GM18861 (cell line): ENCODE measurements around the gene NAPG.
"Not testable (repeated sequence)": the region's sequence is repeated elsewhere in the genome, so short reads cannot be mapped to it uniquely, and the experiment has no call there.

Source experiments
- ATAC-seq: cut with Tn5 transposase; IDR thresholded peaks from one replicate; pipeline ENCODE4 v1.9.1; 2021; ENCODE audit not compliant: unreplicated experiment

NAPG gene

DNA sequence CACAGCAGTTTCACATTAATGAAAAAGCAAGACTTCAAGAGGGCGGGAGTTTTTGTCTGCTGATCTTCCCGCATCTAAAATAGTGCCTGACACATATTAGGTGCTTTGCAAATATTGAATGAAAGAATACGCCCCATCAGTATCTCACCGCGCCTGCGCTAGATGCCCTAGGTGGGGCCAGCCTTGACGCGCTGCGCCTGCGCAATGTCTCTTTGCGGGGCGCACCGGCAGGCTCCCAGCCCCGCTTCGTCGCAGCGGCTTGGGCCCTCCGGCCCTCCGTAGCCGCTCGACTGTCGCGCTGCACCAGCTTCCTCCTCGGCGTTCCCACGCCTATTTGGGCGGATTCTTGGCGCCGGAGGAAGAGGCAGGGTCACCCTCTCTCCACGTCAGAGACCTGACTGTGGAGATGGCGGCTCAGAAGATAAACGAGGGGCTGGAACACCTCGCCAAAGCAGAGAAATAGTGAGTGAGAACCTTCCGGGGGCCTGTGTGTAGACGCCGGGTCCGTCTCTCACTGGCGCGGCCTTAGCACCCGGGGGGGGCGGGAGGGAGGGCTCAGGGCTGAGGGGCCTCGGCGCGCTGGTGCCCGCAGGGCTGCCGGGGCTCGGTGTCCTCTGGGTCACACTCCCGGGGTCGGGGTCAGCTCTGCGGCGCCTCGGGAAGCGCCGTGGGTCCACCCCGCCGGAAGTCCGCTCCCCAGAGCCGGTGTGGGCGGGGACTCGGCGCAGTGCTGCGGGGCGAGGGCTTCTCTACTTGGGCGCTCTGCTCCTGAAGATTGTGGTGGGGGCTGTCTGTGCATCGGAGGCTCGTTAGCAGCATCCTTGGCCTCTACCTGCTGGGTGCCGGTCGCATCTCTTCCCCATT, at the start of gene NAPG:
NAPG (plus strand) TSS at position 331 of the 864 bp plus-strand sequence; CDS start at position 407, 76 bp downstream.
- peak; percentile 88 for ATAC-seq

DNA sequence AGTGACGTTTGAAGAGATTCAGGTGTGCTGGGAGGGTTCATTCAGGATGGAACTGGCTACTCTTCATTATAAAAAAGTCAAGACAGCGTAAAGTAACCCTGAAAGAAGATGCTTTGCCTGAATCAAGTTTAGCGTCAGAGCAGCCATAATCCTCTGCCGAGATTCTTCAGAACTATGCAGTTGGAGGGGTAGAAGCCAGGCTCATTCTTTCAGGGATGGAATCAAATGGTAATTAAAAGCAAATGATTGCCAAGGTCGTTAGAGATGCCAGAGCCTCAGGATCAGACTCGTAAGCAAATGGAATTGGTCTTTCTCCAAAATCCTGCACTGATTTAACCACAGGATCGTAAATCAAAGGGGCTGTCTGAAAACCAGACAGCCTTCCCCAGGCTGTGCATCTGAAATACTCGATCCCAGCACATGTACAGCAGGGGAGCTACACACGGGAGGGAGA, 49.5 kb upstream of the NAPG start:
- no peak for ATAC-seq

GRCh38 chr18:10477121-10477862, 48.5 kb upstream of the NAPG start:
- no peak for ATAC-seq

GRCh38 chr18:10477863-10478260, 48.0 kb upstream of the NAPG start:
- ATAC-seq: no peak

- ATAC-seq: no peak
Observed at GRCh38 chr18:10481831-10482230, 44.0 kb upstream of the NAPG start.

DNA sequence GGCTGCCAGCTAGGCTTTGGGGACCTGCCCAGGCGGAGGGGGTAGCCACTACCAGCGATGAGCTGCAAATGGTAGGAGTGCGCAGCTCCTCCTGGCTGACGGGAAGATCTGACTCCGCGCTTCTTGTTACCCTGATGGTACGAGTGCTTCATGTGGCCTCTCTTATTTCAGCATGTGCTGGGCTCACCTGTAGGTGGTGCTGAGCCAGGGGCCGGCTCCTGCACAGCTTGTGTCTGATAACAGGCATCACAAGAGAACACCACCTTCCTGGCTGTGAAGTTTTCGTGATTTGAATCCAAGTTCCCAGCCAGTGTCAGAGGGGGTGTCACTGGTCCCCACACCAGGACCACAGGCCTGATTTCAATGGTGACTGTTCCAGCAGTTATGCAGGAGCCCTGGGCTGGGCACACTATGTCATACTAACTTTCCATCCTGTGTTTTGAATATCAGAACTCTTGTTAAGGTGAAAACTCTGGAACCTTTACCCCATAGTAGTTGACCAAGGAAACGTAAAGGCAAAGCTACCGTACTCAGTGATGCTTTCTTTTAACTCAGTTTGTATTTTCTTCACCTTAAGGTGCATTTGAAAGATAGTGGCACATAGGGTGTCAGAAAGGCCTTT, 43.4 kb upstream of the NAPG start:
- ATAC-seq: no peak

DNA sequence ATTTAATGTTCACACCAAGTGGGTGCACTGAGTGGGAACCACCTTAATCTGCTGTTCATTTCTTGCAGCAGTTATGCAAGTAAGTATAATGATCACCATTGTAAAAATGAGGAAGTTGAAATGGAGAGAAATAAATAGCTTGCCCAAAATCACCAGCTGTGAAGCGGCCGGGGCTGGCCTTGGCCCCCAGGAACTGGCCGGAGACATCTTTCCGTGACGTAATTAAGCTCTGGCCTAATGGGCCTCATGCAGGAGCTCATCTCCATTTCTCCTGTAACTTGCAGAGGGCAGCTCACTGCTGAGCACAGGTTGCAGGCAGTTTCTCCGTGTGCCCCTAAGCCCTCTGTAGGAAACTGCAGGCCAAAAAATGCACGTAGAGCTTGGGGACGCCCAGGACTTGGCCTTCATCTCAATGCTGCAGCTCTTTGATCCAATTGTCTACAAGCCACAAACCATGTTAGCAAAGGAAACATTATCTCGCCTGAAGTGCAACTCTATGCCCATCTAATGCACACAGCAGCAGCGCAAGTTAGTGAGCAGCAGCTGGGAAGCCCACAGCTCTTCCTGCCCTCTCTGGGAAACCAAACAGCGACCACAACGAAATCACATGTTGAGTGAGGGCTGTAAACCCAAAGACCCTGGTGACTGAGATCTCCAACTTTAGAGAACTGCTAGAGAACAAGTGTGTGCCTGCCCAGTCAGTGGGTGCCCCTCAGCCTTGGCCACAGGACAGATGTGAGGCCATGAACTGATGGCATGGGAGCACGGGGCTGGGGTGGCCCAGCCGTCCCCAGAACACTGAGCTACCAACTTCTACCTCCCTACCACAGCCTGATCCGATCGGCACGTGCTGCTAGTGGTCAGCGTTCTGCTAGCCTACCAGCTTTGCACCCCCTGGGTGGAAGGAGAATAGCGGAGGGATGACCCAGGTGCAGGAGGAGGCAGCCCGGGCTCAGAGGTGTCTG, 42.6 kb upstream of the NAPG start:
- ATAC-seq: peak; percentile 88

GRCh38 chr18:10485475-10485874, 40.4 kb upstream of the NAPG start:
- ATAC-seq: no peak

GRCh38 chr18:10486362-10486761, 39.5 kb upstream of the NAPG start:
- ATAC-seq: no peak

- ATAC-seq: no peak
Observed at GRCh38 chr18:10487154-10487553, 38.7 kb upstream of the NAPG start.

DNA sequence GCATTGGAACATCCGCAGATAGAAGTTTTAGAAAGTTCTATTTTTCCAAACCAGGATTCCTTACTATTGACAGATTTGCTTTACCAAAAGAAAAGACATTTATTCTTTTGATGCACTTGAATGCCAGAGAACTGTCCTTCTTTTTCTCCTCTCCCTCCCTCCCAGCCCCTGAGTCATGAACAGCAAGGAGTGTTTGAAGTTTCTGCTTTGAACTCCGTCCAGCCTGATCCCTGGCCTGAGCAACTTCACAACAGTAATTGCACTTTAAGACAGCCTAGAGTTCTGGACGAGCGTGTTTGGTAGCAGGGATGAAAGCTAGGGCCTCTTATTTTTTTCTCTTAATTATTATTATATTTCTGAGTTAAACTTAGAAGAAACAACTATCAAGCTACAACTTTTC, 37.8 kb upstream of the NAPG start:
- no peak for ATAC-seq

GRCh38 chr18:10490401-10491165, 35.2 kb upstream of the NAPG start:
- ATAC-seq: peak; percentile 99

DNA sequence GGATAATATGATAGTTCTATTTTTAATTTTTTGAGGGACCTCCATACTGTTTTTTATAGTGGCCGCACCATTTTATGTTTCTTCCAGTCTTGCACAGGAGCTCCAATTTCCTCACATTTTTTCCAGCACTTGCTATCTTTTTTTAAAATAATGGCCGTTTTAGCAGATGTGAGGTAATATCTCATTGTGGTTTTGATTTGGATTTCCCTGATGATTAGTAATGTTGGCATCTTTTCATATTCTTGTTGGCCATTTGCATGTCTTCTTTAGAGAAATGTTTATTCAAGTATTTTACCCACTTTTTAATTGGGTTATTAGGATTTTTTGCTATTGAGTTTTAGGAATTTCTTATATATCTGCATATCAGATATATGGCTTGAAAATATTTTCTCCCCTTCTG, 29.9 kb upstream of the NAPG start:
- no peak for ATAC-seq

DNA sequence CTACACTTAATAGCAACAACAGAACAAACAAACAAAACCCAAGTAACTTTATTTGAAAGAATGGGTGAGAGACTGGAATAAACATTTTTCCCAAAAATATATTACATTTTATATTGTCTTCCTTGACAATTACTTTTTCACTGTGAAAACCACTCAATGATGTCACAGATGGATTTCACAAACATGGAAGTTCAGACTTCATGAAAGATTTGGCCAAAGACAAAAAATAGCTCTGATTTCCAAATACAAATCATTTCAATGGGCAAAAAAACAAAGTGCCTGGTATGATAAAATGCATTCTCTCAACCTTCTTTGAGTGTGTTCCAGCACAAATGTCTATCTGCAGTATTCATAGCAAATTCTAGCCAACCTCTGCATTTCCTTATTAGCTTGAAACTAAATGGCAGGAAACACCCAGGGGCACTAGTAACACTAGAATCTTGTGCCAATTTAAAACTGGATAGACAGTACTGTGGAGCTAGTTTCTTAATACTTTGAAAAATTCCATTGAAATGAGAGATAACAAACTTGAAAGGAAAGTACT, 28.5 kb upstream of the NAPG start:
- ATAC-seq: no peak

DNA sequence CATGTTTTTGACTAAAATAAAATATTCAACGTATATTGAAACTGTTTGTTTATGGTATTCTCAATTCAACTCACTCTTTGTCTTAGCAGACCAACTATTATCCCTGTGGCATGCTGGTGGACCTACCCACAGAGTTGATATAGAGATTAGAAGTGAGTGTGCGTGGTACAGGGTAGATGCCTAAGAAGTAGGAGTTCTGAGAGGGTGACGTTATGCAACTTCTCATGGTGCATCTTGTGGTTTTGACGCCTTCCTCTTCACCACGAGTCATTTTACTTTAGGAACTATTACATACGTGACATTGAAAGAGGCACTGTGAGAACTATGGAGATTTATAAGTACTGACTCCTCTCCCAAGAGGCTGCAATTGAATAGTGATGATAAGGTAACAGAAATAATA, 26.6 kb upstream of the NAPG start:
- ATAC-seq: no peak

DNA sequence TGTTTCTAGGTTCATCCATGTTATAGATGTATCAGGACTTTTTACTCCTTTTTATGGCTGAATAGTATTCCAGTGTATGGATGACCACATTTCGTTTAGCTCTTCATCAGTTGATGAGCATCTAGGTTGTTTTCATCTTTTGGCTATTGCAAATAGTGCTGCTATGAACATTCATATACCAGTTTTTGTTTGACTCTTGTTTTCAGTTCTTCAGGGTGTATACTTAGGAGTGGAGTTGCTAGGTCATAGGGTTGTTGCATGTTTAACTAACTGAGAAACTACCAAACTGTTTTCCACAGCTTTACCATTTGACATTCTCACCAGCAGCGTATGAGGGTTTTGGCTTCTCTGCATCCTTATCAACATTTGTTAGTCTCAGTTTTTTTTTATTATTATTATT, 25.8 kb upstream of the NAPG start:
- no peak for ATAC-seq

DNA sequence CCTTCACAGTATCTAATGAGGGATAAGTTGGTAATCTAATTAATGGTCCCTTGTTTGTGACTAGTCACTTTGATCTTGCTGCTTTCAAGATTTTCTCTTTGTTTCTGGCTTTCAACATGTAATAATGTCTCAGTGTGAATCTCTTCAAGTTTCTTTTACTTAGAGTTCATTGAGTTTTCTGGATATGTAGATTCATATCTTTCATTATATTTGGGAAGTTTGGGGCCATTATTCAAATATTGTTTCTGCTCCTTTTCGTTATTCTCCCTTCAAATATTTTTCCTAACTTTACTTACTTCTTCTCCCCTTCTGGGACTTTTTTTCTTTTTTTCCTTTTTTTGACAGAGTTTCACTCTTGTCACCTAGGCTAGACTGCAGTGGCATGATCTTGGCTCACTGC, 21.1 kb upstream of the NAPG start:
- no peak for ATAC-seq

DNA sequence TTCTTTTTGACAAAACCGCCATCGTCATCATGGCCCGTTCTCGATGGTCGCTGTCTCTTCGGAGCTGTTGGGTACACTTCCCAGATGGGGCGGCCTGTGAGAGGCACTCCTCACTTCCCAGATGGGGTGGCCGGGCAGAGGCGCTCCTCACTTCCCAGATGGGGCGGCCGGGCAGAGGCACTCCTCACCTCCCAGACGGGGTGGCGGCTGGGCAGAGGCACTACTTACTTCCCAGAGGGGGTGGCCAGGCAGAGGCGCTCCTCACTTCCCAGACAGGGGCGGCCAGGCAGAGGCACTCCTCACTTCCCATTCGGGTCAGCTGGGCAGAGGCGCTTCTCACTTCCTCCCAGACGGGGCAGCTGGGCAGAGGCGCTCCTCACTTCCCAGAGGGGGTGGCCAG, 19.9 kb upstream of the NAPG start:
- ATAC-seq: not testable (repeated sequence)

DNA sequence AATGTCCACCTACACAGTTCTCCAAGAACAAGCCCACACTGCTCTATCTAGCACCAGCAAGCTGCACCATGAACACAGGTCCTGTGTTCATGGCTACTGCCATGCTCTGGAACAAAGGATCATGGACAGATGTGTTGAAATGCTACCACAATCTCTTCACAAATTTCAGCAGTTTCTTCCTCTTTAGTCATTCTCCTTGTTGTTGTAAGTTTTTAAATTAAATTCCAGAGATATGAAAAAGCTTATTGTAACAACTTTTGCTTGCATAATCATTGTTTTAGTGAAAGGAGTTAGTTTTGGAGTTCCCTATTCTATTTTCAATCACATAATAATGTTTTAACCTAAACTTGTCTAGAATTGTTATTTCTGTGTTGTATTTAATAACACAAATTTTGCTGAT, 17.2 kb upstream of the NAPG start:
- no peak for ATAC-seq

DNA sequence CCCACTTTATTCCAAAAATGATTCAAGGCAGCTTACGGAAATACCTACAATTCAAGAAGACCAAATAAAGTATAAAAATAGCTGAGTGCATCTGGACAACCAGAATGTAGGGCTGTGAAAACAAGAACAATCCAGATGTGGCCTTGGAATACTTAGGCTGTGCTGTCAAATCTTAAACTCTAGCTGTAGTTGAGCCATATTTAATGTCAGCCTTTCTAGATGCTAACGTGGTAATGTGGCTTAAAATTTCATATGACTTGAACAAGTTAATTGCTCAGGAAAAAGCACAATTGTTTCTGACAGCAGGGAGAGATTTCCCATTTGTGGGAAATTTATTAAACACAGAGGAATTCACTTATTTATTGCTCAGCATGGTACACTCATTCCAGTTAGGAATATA, 14.6 kb upstream of the NAPG start:
- ATAC-seq: no peak
